GM19467 (cell line): ENCODE data around the gene IGF2.
"Not testable (repeated sequence)": the region's sequence is repeated elsewhere in the genome, so short reads cannot be mapped to it uniquely, and the experiment has no call there.

Experiments
- ATAC-seq: cut with Tn5 transposase; IDR thresholded peaks from one replicate; pipeline ENCODE4 v1.9.1; 2021; ENCODE audit warnings: mild to moderate bottlenecking, moderate library complexity; ENCODE audit not compliant: unreplicated experiment

Gene IGF2

DNA sequence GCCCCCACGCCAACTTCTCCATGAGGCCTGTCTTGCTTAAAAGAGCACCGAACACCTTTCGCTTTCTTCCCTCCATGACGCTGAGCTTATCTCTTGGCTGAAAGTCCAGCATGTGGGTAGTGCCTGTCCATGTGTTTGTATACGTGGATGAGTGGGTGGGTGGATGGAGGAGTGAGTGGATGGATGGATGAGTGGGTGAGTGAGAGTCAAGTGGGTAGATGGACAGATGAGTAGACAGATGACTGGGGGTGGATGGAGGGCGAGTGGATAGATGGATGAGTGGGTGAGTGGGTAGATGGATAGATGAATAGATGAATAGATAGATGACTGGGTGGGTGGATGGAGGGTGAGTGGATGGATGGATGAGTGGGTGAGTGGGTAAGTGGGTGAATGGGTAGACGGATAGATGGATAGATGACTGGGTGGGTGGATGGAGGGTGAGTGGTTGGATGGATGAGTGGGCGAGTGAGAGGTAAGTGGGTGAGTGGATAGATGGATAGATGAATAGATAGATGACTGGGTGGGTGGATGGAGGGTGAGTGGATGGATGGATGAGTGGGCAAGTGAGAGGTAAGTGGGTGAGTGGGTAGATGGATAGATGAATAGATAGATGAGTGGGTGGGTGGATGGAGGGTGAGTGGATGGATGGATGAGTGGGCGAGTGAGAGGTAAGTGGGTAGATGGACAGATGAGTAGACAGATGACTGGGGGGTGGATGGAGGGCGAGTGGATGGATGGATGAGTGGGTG lies 14.3 kb downstream of the IGF2 start:
- not testable (repeated sequence) for ATAC-seq

DNA sequence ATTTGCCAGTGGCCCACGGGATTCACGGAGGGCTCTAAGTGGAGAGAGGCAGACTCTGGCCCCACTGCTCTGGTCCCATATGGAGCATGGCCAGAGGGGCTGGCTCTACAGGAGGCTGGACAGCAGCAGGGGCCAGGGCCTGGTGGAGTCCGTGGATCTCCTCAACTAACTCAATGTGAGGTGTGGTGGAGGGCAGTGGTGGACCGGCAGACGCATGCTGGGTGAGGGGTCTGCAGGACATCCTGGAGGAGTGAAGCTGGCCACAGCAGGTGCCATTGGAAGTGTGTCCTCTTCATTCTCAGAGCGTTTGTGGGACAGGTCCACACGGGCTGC lies 15.6 kb downstream of the IGF2 start:
- no peak for ATAC-seq

DNA sequence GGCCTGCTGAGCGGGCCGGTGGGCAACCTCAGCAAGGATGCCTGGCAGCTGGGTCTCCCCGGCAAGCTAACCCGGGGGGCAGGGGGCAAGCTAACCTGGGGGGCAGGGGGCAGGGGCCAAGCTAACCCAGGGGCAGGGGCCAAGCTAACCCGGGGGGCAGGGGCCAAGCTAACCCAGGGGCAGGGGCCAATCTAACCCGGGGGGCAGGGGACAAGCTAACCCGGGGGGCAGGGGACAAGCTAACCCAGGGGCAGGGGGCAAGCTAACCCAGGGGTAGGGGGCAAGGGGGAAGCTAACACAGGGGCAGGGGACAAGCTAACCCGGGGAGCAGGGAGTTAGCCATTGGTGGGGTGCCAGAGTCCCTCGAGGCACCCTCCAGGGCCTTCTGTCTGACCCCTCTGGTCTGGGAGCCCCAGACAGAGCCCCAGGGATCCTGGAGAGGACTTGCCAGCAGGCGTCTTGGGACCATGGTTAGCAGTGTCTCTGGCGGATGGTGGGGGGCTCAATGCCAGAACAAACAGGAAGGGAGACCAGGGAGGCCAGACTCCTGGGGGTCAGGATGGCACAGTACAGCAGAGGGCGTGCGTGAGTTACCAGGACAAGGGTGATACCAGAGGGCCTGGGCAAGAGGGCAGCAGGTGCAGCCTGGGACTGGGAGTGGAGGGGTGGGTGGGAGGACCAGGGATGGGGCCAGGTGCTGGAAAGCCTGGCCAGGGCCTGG lies 16.1 kb downstream of the IGF2 start:
- ATAC-seq, result no peak

- no peak for ATAC-seq
Observed at GRCh38 chr11:2122222-2122906, 16.8 kb downstream of the IGF2 start.

DNA sequence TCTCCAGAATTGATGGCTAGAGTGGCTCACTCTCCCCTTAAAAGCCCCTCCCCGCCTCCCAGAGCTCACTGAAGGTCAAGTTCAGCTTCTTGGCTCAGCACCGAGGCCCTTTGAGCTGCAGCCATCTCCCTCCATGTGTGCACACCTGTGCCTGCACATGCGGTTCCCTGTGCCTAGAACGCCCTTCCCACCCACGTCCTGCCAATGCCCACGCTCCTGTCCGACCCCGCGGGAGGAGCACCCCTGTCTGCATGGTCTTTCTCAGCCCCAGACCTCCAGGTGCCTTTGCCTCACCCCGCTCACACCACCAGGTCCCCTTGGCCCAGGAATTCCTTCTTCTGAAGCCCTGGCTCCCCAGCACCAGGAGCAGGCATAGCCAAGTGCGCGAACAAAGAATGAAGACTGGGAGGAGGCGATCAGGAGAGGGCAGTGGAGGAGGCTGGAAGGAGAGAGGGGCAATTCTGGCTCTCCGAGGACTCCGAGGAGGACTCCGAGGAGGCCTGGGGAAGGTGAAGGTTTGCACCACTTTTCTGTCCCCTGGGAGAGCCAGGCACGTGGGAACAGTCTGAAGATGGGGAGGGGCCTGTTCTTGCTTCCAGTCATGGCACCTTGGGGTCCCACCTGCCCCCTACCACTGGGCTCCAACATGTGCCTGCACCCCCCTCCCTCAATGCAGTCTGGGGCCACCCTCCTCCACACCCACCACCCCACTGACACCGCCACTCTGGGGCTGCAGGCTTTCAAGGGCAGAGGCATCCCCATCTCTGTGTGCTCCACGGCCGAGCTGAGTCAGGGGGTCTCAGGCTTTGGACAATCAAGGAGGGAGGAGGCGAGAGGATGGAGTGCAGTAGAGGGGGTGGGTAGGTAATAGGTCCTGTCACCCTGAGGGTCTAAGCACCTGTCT lies 17.7 kb downstream of the IGF2 start:
- no peak for ATAC-seq

- ATAC-seq, result no peak
Observed at GRCh38 chr11:2120359-2121100, 18.7 kb downstream of the IGF2 start.

DNA sequence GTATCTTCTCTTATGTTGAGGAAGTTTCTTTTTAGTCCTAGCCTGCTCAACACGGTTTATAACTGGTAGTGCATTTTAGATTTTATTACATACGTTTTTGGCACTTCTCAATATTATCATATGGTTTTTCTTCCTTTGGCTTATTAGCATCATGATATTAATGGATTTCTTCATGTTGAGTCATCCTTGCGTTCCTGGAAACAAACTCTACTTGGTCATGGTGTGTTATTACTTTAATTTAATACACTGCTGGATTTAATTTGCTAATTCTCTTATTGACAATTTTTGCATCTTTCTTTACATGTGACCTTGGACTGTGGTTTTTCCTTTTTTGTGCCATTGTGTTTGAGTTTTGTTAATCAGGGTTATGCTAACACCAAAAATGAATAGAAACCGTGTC lies 20.5 kb downstream of the IGF2 start:
- no peak for ATAC-seq

GRCh38 chr11:2116680-2117079 lies 22.5 kb downstream of the IGF2 start:
- ATAC-seq, result no peak

GRCh38 chr11:2115308-2115707 lies 23.9 kb downstream of the IGF2 start:
- no peak for ATAC-seq

- ATAC-seq, result no peak
Observed at GRCh38 chr11:2114430-2115241, 24.6 kb downstream of the IGF2 start.

DNA sequence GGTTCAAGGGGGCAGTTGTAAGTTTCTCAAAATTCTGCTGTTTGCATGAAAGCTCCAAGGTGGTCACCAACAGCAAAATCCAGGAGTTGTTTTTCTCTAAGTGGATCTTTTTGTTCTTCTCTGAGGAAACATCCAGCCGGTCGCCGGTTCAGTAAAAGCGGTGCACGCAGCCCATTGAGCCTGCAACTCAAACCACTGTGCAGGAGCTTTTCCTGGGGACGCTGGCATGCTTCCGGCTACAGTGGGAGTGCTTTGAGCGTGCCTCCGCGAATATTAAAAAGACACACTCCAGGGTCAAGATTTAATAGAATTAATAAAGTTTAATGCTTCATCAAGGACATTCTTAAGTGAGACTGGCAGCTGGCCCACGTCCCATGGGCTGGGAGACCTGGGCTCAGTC lies 25.4 kb downstream of the IGF2 start:
- ATAC-seq, result no peak

GRCh38 chr11:2110521-2110920 lies 28.7 kb downstream of the IGF2 start:
- no peak for ATAC-seq

DNA sequence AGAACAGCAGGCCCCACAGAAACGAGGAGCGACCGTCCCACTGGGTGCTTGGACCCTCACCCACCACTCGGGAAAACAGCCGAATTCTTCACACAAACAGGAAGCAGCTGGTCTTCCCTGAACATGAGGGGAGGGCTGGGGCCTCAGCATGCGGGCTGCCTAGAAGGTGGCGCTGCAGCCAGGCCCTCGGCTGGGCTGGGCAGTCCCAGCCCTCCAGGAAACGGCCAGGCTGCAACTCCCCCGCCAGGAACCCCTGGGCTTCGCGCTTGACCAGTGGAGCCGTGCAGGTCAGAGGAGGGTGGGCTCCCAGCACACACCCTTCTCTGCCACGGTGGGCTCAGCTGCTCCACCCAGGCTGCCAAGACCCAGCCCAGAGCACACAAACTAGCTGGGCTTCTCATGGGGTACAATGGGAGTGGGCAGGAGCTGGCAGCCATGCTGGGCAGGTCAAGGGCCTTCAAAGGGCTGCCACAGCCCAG lies 29.6 kb downstream of the IGF2 start:
- no peak for ATAC-seq

DNA sequence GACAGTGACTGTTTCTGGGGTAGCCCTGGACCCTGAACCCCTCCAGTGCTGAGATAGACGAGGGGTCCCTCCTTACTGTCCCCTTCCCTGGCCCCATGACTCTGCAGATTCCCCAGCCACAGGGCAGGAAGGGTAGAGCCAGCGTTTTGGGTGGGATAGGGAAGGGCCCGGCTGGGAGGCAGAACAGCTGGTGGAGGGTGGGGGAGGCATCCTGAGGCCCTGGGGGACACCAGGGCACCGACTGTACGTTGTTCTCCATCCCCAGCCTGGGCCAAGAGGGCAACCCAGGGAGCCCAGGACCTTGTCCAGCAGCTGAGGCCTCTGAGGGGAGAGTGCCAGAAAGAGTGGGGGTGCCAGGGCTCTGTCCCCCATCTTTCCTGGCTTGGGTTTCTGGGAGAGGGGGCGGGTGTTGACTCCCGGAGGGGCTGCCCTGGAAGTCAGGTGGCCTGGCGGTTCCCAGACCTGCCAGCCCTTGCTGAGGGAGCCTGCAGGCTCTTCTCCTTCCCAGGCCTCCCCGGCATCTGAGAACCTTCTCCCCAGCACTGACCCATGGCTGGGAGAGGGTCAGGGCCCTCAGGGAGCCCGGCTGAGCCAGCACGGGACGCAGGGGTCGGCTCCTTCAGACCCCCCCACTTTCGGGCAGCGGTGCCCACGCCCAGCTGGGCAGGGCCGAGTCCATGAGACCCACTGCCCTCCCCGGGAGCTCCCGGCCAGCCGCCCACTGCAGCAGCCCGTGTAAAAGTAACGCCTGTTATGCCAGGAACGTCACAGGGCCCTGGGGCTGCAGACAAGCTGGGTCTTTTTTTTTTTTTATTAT lies 30.3 kb downstream of the IGF2 start:
- no peak for ATAC-seq

GRCh38 chr11:2107941-2108630 lies 31.1 kb downstream of the IGF2 start:
- ATAC-seq, result no peak

DNA sequence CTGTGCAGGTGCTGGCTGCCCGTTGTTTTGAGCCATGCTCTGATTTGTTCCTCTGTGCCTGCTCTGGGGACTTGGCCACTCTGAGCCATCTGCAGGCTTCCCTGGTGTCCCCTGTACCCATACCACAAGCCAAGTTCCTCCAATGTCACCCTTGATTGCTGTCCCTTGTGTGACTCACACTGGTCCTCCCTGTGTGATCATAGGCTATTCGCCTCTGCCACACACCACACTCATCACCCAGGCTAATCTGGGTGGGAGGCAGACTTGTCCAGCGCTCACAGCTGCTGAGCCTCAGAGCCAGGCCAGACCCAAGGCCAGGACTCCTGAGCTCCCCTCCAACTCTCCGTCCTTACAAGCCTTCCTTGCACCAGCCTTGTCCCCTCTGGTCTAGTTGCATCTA lies 31.7 kb downstream of the IGF2 start:
- ATAC-seq, result no peak

DNA sequence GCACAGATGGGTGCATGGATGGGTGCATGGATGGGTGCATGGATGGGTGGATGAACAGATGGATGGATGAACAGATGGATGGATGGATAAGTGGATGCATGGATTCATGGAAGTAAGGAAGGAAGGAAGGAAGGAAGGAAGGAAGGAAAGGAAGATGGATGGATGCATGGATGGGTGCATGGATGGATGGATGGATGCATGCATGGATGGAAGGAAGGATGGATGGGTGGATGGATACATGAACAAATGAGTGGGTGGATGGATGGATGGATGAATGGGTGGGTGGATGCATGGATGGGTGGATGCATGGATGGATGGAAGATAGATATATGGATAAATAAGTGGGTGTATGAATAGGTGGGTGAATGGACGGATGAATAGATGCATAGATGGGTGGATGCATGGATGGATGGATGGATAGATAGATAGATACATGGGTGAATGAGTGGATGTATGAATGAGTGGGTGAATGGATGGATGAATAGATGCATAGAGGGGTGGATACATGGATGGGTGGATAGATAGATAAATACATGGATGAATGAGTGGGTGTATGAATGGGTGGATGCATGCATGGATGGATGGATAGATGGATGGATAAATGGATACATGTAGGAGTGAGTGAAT lies 32.5 kb downstream of the IGF2 start:
- ATAC-seq, result no peak

- no peak for ATAC-seq
Observed at GRCh38 chr11:2105511-2105910, 33.7 kb downstream of the IGF2 start.
